Loucy (cell line): ENCODE measurements around the gene IGFBP3.

ENCODE experiments used
- H2AFZ ChIP-seq: fragments of 200-600 bp; sonication (generic); 2 replicates; pipeline ENCODE4 v1.6.0; 2016; ENCODE audit warnings: antibody characterized with exemption, mild to moderate bottlenecking, low read length, moderate library complexity
- H3F3A ChIP-seq: fragments of 200-600 bp; 2 replicates; pipeline ENCODE4 v1.6.0; 2016; ENCODE audit warnings: antibody characterized with exemption, low read depth, mild to moderate bottlenecking
- H3K27me3 ChIP-seq: fragments of 200-600 bp; sonication (generic); 2 replicates; pipeline ENCODE4 v1.6.1; 2014; ENCODE audit warnings: low read length, mild to moderate bottlenecking; ENCODE audit not compliant: insufficient read depth, poor library complexity, severe bottlenecking
- H3K36me3 ChIP-seq: fragments of 200-600 bp; sonication (generic); 2 replicates; pipeline ENCODE4 v1.6.1; 2016; ENCODE audit warnings: low read length; ENCODE audit not compliant: insufficient read depth
- H3K4me1 ChIP-seq: fragments of 200-600 bp; sonication (generic); 2 replicates; pipeline ENCODE4 v1.5.1; 2014; ENCODE audit warnings: low read length, mild to moderate bottlenecking; ENCODE audit not compliant: insufficient read depth, poor library complexity, severe bottlenecking
- H3K4me2 ChIP-seq: fragments of 200-600 bp; sonication (generic); 2 replicates; pipeline ENCODE4 v1.6.0; 2014; ENCODE audit warnings: antibody characterized with exemption, low read length, low read depth, mild to moderate bottlenecking; ENCODE audit not compliant: poor library complexity, severe bottlenecking
- H3K4me3 ChIP-seq: fragments of 200-600 bp; sonication (generic); 2 replicates; pipeline ENCODE4 v1.5.1; 2014; ENCODE audit warnings: low read length, mild to moderate bottlenecking, mixed read lengths; ENCODE audit not compliant: poor library complexity, severe bottlenecking
- H3K79me2 ChIP-seq: fragments of 200-600 bp; sonication (generic); 2 replicates; pipeline ENCODE4 v1.6.1; 2014; ENCODE audit warnings: low read length; ENCODE audit not compliant: insufficient read depth
- H3K9ac ChIP-seq: fragments of 200-600 bp; sonication (generic); 2 replicates; pipeline ENCODE4 v1.6.0; 2014; ENCODE audit warnings: mild to moderate bottlenecking, low read depth, low read length, moderate library complexity; ENCODE audit not compliant: poor library complexity, severe bottlenecking
- H3K9me2 ChIP-seq: fragments of 200-600 bp; sonication (generic); replicated peaks from 2 replicates; pipeline ENCODE4 v1.6.1; 2016; ENCODE audit warnings: low read depth, low read length, mixed read lengths
- H3K9me3 ChIP-seq: fragments of 200-600 bp; sonication (generic); 2 replicates; pipeline ENCODE4 v1.6.1; 2014; ENCODE audit warnings: mild to moderate bottlenecking, antibody characterized with exemption, low read length, low read depth; ENCODE audit not compliant: insufficient read depth
- H4K20me1 ChIP-seq: fragments of 200-600 bp; sonication (generic); 2 replicates; pipeline ENCODE4 v1.6.0; 2014; ENCODE audit warnings: antibody characterized with exemption, low read length, mild to moderate bottlenecking; ENCODE audit not compliant: insufficient read depth, poor library complexity, severe bottlenecking
- CTCF ChIP-seq: fragments of 200-600 bp; sonication (generic); conservative IDR thresholded peaks from 2 replicates; pipeline ENCODE4 v1.5.1; 2014; ENCODE audit warnings: mild to moderate bottlenecking, antibody characterized with exemption, low read length
- EZH2phosphoT487 ChIP-seq: fragments of 200-600 bp; IDR thresholded peaks from 2 replicates; pipeline ENCODE4 v1.6.1; 2018; ENCODE audit warnings: antibody characterized with exemption, mild to moderate bottlenecking, moderate library complexity, borderline replicate concordance

IGFBP3 gene

GRCh38 chr7:45893374-45893995, 27.6 kb downstream of the IGFBP3 start:
- Histone ChIP-seq H3K9me2 (no peaks in the 10 kb centered on the region), H3K36me3 (no peaks in the 10 kb centered on the region), H3K79me2 (no peaks in the 10 kb centered on the region), H3K9me3 (no peaks in the 10 kb centered on the region), H3K4me3 (no peak overlapping the region), H3K27me3 (no peaks in the 10 kb centered on the region), H3F3A (no peaks in the 10 kb centered on the region), H3K4me1 (no peaks in the 10 kb centered on the region), H3K9ac (no peak overlapping the region), H2AFZ (no peak overlapping the region), H4K20me1 (no peaks in the 10 kb centered on the region), H3K4me2 (no peak overlapping the region)
- TF ChIP-seq EZH2phosphoT487: no peak
- TF ChIP-seq CTCF: no peak

GRCh38 chr7:45892407-45893035, 28.6 kb downstream of the IGFBP3 start:
- Histone ChIP-seq H4K20me1 (no peaks in the 10 kb centered on the region), H3K9me3 (no peaks in the 10 kb centered on the region), H3K9ac (no peak overlapping the region), H3K79me2 (no peaks in the 10 kb centered on the region), H3K9me2 (no peaks in the 10 kb centered on the region), H3K4me2 (no peak overlapping the region), H3K27me3 (no peaks in the 10 kb centered on the region), H2AFZ (no peak overlapping the region), H3K36me3 (no peaks in the 10 kb centered on the region), H3K4me3 (no peak overlapping the region), H3K4me1 (no peaks in the 10 kb centered on the region), H3F3A (no peaks in the 10 kb centered on the region)
- TF ChIP-seq EZH2phosphoT487 (no peak), CTCF (no peak)

GRCh38 chr7:45891462-45892402, 29.3 kb downstream of the IGFBP3 start:
- Histone ChIP-seq H3K4me2 (no peak overlapping the region), H3F3A (no peaks in the 10 kb centered on the region), H3K4me1 (no peaks in the 10 kb centered on the region), H3K9me2 (no peaks in the 10 kb centered on the region), H2AFZ (no peak overlapping the region), H3K79me2 (no peaks in the 10 kb centered on the region), H3K36me3 (no peaks in the 10 kb centered on the region), H4K20me1 (no peaks in the 10 kb centered on the region), H3K4me3 (no peak overlapping the region), H3K9ac (no peak overlapping the region), H3K27me3 (no peaks in the 10 kb centered on the region), H3K9me3 (no peaks in the 10 kb centered on the region)
- TF ChIP-seq EZH2phosphoT487 (no peak), CTCF (no peak; the same call in 1 of the 2 replicates)
